Stomach (tissue), 4 donors: ENCODE measurements around the gene YIPF4.

Experiments used
- CTCF ChIP-seq, 7 experiments: fragments of 450-650 bp in 4 of 7; fragments of 200-600 bp in 3 of 7; sonication (generic) in 3 of 7; IDR thresholded peaks; one replicate each; pipeline ENCODE4 v1.5.1; 2016 to 2019; ENCODE audit warnings: antibody characterized with exemption in 7 of 7, control low read depth in 2 of 7, mild to moderate bottlenecking in 1 of 7
- EP300 ChIP-seq: sonication (generic); formaldehyde crosslinking; IDR thresholded peaks from one replicate; pipeline ENCODE4 v1.6.1; 2017; ENCODE audit warnings: antibody characterized with exemption
- POLR2A ChIP-seq, 4 donors: fragments of 450-650 bp; IDR thresholded peaks; one replicate each; pipeline ENCODE4 v1.6.1; 2016; ENCODE audit warnings: antibody characterized with exemption in 4 of 4, control low read depth in 2 of 4, mild to moderate bottlenecking in 1 of 4, moderate library complexity in 1 of 4

GRCh38 chr2:32237488-32237887 lies 40.2 kb upstream of the YIPF4 start:
- TF ChIP-seq CTCF (IDR thresholded peaks at IDR 0.05) (no peak), POLR2A (IDR thresholded peaks at IDR 0.05) (no peak), EP300 (no peak)
